ENCODE measurements around the gene DAW1. TPM values are rescaled to one million over a fixed set of nuclear protein-coding genes. Genes with fewer than 3 reads are reported as not detected.
A peak's percentile ranks its signal among the peaks of the same experiment; 100 is the strongest.

The DAW1 gene
- total and polyA plus RNA-seq, 2 of the 4 experiments (the other 2 are of a cell fraction): 0.86 to 1.4 TPM

- Histone ChIP-seq H3K4me1 (ENCODE audit: control insufficient read depth, insufficient read depth, low read length) (peaks cover 7% of the 10 kb centered on the region), H3K4me3 (ENCODE audit: insufficient read depth, low read depth, low read length) (peak overlapping the region; percentile 45), H4K5ac (ENCODE audit: low read depth, low read length) (peak overlapping the region; percentile 58; the same call in 1 of the 2 replicates), H2BK20ac (ENCODE audit: low read depth, low read length) (peak overlapping the region; percentile 89), H3K79me1 (ENCODE audit: low read depth in 1 of 2, low read length in 2 of 2) (no peaks in the 10 kb centered on the region), H3K56ac (ENCODE audit: extremely low read depth, insufficient read depth, low read length) (peak overlapping the region; percentile 74), H4K20me1 (ENCODE audit: insufficient read depth, low read length) (no peaks in the 10 kb centered on the region), H3K9me3 (ENCODE audit: control insufficient read depth, insufficient read depth, low read length) (no peaks in the 10 kb centered on the region), H3K27me3 (ENCODE audit: control insufficient read depth, insufficient read depth, low read length) (no peaks in the 10 kb centered on the region), H3K36me3 (ENCODE audit: control insufficient read depth, insufficient read depth, low read length) (no peaks in the 10 kb centered on the region), H3K9ac (ENCODE audit: low read depth, low read length) (peak overlapping the region; percentile 63), H4K91ac (ENCODE audit: insufficient read depth, low read depth, low read length) (peak overlapping the region; percentile 80), H3K4me2 (ENCODE audit: low read depth, low read length) (peak overlapping the region; percentile 57), H3K23ac (ENCODE audit: low read depth, low read length) (peak overlapping the region; percentile 34), H2AK5ac (ENCODE audit: low read depth, low read length) (peak overlapping the region; percentile 37; the same call in 1 of the 2 replicates), H2BK5ac (ENCODE audit: low read depth, low read length, poor library complexity, severe bottlenecking) (peak overlapping the region; percentile 76), H2BK15ac (ENCODE audit: low read depth, low read length) (peak overlapping the region; percentile 91), H2AFZ (replicated peaks; ENCODE audit: low read length, poor library complexity) (peak overlapping the region; percentile 98), H3K18ac (ENCODE audit: low read depth, low read length) (peak overlapping the region; percentile 30), H4K8ac (ENCODE audit: low read depth in 2 of 2, low read length in 2 of 2) (peak overlapping the region; percentile 94 to 95), H2AK9ac (replicated peaks; ENCODE audit: low read depth, low read length, poor library complexity) (peak overlapping the region; percentile 73), H2BK120ac (ENCODE audit: low read depth, low read length) (peak overlapping the region; percentile 86), H3K14ac (replicated peaks; ENCODE audit: low read depth, low read length) (peak overlapping the region; percentile 61), H3K9me1 (ENCODE audit: insufficient read depth, low read length) (no peaks in the 10 kb centered on the region; the same call in 1 of the 2 replicates), H3K27ac (ENCODE audit: insufficient read depth, low read length) (peak overlapping the region; percentile 78), H3K4ac (ENCODE audit: low read depth, low read length) (peak overlapping the region; percentile 81)
- CTCF ChIA-PET: no interaction called here
- DNase-seq (peak; percentile 93), ATAC-seq (ENCODE audit: low read depth) (peak; percentile 75)
- POLR2A ChIA-PET (ENCODE audit: unreplicated experiment): no interaction called here
- intact Hi-C loops (cut with micrococcal nuclease) (loop anchor here (2.0 kb wide), 1 partner anchor 52 kb away; no protein-coding TSS in a partner anchor), dilution Hi-C loops (cut with HindIII; ENCODE audit: low sequenced_read_pairs, unreplicated experiment) (no loop called here), in situ Hi-C loops (cut with MboI; ENCODE audit: low sequenced_read_pairs) (loop anchor here (10.0 kb wide), 1 partner anchor 466 kb away; no protein-coding TSS in a partner anchor)
- 0 out of 2 replicates have a peak, but pooled peaks have one; percentile 23 for TF ChIP-seq POLR2A (IDR thresholded peaks at IDR 0.05; ENCODE audit: low read depth, low read length)
- peak; percentile 38; the same call in 1 of the 2 replicates for TF ChIP-seq CEBPB (IDR thresholded peaks at IDR 0.05; ENCODE audit: low read depth, low read length)
- TF ChIP-seq RFX5 (IDR thresholded peaks at IDR 0.05; ENCODE audit: low read depth, low read length): no peak
- no peak for TF ChIP-seq MXI1 (IDR thresholded peaks at IDR 0.05; ENCODE audit: borderline replicate concordance, low read depth, low read length)
- TF ChIP-seq RAD21 (IDR thresholded peaks at IDR 0.05; ENCODE audit: low read length): no peak
- TF ChIP-seq FOS (IDR thresholded peaks at IDR 0.05; ENCODE audit: low read depth, low read length): peak; percentile 40; the same call in 1 of the 2 replicates
- TF ChIP-seq CTCF (conservative IDR thresholded peaks at IDR 0.05; ENCODE audit: low read depth, low read length): no peak
- TF ChIP-seq NFE2L2 (IDR thresholded peaks at IDR 0.05; ENCODE audit: low read depth, low read length): no peak
- BruUV-seq (replicated peaks): no TSS peak
- WGBS, 2 experiments (ENCODE audit: extremely low coverage in 2 of 2, insufficient read length in 1 of 2): 10% methylated on average over 2 of the region's 13 CpGs; no CpG with 5 or more reads in 1 of the 2 experiments
These were observed 589 bp upstream of the DAW1 start for GRCh38 chr2:227870710-227871374.

Measured in IMR-90 (cell line).